Upper lobe of left lung (tissue), 6 donors: Measurements from ENCODE around the gene RPS14. TPM values are rescaled to one million over a fixed set of nuclear protein-coding genes. Genes with fewer than 3 reads are reported as not detected.

ENCODE experiments used
- ATAC-seq, 2 donors: fragments of 200-7000 bp; cut with Tn5 transposase; one replicate each; pipeline ENCODE4 v1.9.1; 2022; ENCODE audit warnings: mild to moderate bottlenecking in 2 of 2, moderate library complexity in 2 of 2; ENCODE audit not compliant: low FRiP score in 2 of 2
- DNase-seq, 2 donors: peaks; one replicate each; pipeline ENCODE4 v3.0.0-alpha.2; 2019 to 2020
- H3K27ac ChIP-seq, 4 donors: fragments of 200-600 bp; sonication (generic); one replicate each; pipeline ENCODE4 v1.5.1; 2016 to 2019
- H3K27me3 ChIP-seq, 4 donors: fragments of 200-600 bp; sonication (generic); one replicate each; pipeline ENCODE4 v1.5.1; 2017 to 2019
- H3K36me3 ChIP-seq, 4 donors: fragments of 200-600 bp; sonication (generic); one replicate each; pipeline ENCODE4 v1.5.1; 2016 to 2019
- H3K4me1 ChIP-seq, 4 donors: fragments of 200-600 bp; sonication (generic); one replicate each; pipeline ENCODE4 v1.5.1; 2018 to 2019
- H3K4me3 ChIP-seq, 4 donors: fragments of 200-600 bp; sonication (generic); one replicate each; pipeline ENCODE4 v1.5.1; 2017 to 2019; ENCODE audit warnings: mild to moderate bottlenecking in 2 of 4, moderate library complexity in 1 of 4
- H3K9me3 ChIP-seq, 4 donors: fragments of 200-600 bp; sonication (generic); one replicate each; pipeline ENCODE4 v1.5.1; 2018 to 2019
- EP300 ChIP-seq, 4 donors: sonication (generic); formaldehyde crosslinking; IDR thresholded peaks; one replicate each; pipeline ENCODE4 v1.5.1; 2017; ENCODE audit warnings: antibody characterized with exemption in 4 of 4, control low read depth in 2 of 4
- POLR2A ChIP-seq, 4 donors: fragments of 450-650 bp; IDR thresholded peaks; one replicate each; pipeline ENCODE4 v1.5.1; 2016 to 2017; ENCODE audit warnings: antibody characterized with exemption in 4 of 4, mild to moderate bottlenecking in 2 of 4
- POLR2AphosphoS5 ChIP-seq, 2 donors: sonication (generic); formaldehyde crosslinking; IDR thresholded peaks; one replicate each; pipeline ENCODE4 v1.5.1; 2017; ENCODE audit warnings: antibody characterized with exemption in 2 of 2
- WGBS, 2 donors: methylation state at CpG; one replicate each; pipeline ENCODE4 v1.1.5; 2017 to 2018; 5-methylcytosine and 5-hydroxymethylcytosine counted together
- total RNA-seq, 6 donors: library from RNA; depleted of rRNA in 4 of 6; stranded (reverse); fragments of >200 nt in 4 of 6; gene quantifications; one replicate each; pipeline versions ENCODE4 v1.1.0 to v1.2.1, GENCODE V29; 2016 to 2021
- TF ChIP-seq, protein P1 (sequence below), 6 experiments: fragments of 450-650 bp in 4 of 6; fragments of 200-600 bp in 2 of 6; sonication (generic) in 2 of 6; IDR thresholded peaks; one replicate each; pipeline ENCODE4 v1.5.1; 2016 to 2019; ENCODE audit warnings: antibody characterized with exemption in 6 of 6
- donor health status: DM: no; HTN: no; CAD: no; lungs with moderate emphysema.
- donor health status: DM: no; HTN: yes; CAD: no; lungs with severe emphysema.

Gene RPS14
- total RNA-seq, 6 donors from 2014 or later, result 806 to 1,982 (median 1,727) TPM

DNA sequence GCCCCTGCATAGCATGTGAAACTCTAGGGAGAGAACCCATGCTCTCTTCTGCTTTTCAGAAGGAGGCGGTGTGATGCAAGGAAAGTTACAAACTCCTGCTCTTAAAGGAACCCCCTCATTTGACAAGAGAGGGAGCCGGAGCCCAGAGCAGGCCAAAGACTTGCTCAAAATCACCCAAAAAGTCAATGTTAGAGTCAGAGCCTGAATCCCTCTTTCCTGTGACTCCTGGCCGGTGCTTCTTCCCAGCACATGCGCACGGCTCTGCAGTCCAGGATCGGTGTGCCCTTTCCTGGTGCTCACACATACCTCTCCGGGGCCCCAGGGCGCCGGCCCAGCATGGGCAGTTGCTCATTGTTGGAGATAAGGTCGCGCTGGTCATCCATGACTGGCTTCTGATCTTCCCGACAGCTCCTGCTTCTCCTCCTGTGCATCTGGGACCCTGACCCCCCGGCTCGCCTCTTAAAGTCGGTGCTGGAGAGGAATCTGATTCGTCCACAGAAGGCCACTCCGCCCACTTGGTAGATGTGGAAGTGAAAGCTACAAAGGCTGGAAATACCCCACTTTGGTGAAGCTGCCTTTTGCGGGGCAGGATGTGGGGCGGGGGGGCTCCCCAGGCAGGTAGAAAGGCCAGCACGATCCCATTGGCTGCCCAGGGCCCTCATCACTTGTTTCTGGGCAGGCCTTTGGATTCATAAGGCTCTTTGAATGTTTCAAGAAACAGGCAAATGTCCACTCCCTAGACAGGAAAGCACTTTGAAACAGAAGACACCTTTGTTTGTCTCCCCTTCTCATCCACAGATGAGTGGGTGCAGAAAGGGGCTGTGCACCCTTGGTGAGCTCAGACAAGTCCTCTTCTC is 37.0 kb downstream of the RPS14 start, which contains the start of gene CD74:
TSS of gene CD74 (minus strand) at position 592 of the 857 bp plus-strand sequence. CDS start at position 431, 161 bp downstream.
- H3K36me3 ChIP-seq, result peaks cover 0 to 10% (median 5%) of the 10 kb centered on the region in 4 donors
- ATAC-seq (peak; percentile 80 to 92), DNase-seq (peak; percentile 92 to 99)
- TF ChIP-seq EP300 (IDR thresholded peaks at IDR 0.05) (no peak), POLR2AphosphoS5 (IDR thresholded peaks at IDR 0.05) (peak; percentile 92 to 98), POLR2A (IDR thresholded peaks at IDR 0.05) (peak in 3 of 4 donors; percentile 73 to 98 (median 92))
- TF ChIP-seq, protein P1, sequence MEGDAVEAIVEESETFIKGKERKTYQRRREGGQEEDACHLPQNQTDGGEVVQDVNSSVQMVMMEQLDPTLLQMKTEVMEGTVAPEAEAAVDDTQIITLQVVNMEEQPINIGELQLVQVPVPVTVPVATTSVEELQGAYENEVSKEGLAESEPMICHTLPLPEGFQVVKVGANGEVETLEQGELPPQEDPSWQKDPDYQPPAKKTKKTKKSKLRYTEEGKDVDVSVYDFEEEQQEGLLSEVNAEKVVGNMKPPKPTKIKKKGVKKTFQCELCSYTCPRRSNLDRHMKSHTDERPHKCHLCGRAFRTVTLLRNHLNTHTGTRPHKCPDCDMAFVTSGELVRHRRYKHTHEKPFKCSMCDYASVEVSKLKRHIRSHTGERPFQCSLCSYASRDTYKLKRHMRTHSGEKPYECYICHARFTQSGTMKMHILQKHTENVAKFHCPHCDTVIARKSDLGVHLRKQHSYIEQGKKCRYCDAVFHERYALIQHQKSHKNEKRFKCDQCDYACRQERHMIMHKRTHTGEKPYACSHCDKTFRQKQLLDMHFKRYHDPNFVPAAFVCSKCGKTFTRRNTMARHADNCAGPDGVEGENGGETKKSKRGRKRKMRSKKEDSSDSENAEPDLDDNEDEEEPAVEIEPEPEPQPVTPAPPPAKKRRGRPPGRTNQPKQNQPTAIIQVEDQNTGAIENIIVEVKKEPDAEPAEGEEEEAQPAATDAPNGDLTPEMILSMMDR (IDR thresholded peaks at IDR 0.05), result peak in 1 of 6 experiments; percentile 5
- peak within 1 kb of the TSS; percentile 54 to 66 (median 62) for H3K4me3 ChIP-seq
- H3K4me1 ChIP-seq, result peaks cover 37 to 60% (median 47%) of the 10 kb centered on the region in 4 donors
- no peaks in the 10 kb centered on the region for H3K27me3 ChIP-seq
- WGBS, 2 donors, result 3 to 15% methylated on average over 9 to 20 of the region's 20 CpGs
- H3K9me3 ChIP-seq, result no peaks in the 10 kb centered on the region
- H3K27ac ChIP-seq, result peak within 1 kb of the TSS; percentile 93 to 95 (median 94)

DNA sequence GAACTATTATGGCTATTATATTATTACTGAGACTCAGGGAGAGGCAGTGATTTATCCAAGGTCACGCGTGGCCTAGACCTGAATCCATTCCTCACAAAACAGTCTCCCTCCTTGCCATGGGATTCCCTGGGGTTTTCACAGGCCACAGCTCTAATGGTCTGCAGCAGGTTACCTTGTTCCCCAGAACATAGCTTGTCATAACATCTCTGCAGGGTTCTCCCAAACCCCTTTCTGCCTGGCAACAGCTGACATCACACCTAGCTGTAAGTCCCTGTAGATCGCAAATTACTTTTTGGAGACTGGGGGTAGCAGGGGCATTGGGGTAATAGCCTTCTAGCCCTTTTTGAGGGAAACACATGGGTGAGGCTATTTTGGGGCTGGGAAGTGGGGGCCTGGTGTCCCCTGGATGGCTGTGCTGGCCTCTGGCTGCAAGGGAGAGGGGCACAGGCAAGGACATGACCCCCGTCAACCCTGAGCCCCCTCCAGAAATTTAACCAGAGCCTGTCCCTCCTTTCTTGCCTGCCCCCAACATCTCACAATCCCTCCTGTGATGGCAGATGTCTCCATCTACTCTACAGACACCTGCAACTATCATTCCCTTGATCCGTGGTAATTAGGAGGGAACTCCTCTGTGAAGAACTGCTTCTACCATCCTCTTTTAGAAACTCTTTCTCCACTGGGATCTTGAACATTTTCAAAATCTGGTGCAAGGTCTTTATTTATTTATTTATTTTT is 38.1 kb downstream of the RPS14 start:
- no peaks in the 10 kb centered on the region for H3K9me3 ChIP-seq
- TF ChIP-seq POLR2A (IDR thresholded peaks at IDR 0.05), result peak in 1 of 4 donors; percentile 24
- TF ChIP-seq, protein P1 (IDR thresholded peaks at IDR 0.05), result no peak
- peak overlapping the region; percentile 25 to 66 (median 62) for H3K4me3 ChIP-seq
- H3K36me3 ChIP-seq, result peaks cover 6 to 21% (median 13%) of the 10 kb centered on the region in 4 donors
- H3K27ac ChIP-seq, result peak overlapping the region; percentile 93 to 95 (median 94)
- no peaks in the 10 kb centered on the region for H3K27me3 ChIP-seq
- 29 to 34% methylated on average over 4 to 5 of the region's 5 CpGs for WGBS, 2 donors
- DNase-seq, result peak in 1 of 2 donors; percentile 93
- peaks cover 45 to 68% (median 54%) of the 10 kb centered on the region in 4 donors for H3K4me1 ChIP-seq
- peak; percentile 34 to 49 for ATAC-seq

DNA sequence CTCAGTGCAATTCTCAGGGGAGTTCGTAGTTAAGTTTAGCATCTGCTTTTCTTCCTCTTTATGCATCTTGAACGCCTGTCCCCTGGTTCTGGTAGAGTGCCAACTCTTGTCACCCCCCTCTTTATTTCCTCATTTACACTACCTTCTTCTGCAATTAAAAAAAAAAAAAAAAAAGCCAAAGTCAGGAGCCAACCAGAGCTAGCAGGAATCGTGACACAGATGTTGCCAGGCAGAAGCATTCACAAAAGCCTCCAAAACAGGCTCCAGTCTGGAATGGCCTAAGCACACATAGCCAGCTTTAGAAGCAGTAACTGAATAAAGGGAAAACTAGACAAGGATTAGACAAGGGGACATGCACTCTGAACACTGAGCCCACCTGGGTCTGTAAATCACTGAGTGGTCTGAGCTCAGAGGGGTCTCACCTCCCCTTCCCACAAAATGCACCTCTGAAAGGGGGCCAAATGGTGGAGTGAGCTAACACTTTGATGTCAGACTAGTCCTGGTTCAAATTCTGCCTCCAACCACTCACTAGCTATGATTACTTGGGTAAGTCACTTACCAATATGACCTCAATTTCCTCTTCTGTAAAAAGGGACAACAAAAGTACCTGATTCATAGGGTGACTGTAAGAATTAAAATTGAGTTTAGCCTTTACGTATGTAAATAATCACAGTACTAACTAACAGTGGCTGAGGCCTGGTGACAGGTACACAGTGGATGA is 38.9 kb downstream of the RPS14 start:
- DNase-seq, result peak in 1 of 2 donors; percentile 76
- Histone ChIP-seq H3K4me1 (peaks cover 45 to 68% (median 54%) of the 10 kb centered on the region in 4 donors), H3K27me3 (no peaks in the 10 kb centered on the region), H3K36me3 (peaks cover 11 to 28% (median 19%) of the 10 kb centered on the region in 4 donors), H3K27ac (peak overlapping the region; percentile 93 to 95 (median 94)), H3K4me3 (peak overlapping the region; percentile 25 to 66 (median 62)), H3K9me3 (no peaks in the 10 kb centered on the region)
- 6 to 8% methylated on average over 4 of the region's 4 CpGs for WGBS, 2 donors
- ATAC-seq, result peak; percentile 80 to 82
- TF ChIP-seq EP300 (IDR thresholded peaks at IDR 0.05) (no peak), POLR2A (IDR thresholded peaks at IDR 0.05) (peak in 3 of 4 donors; percentile 9 to 54 (median 26)), POLR2AphosphoS5 (IDR thresholded peaks at IDR 0.05) (peak in 1 of 2 donors; percentile 8)
- TF ChIP-seq, protein P1 (IDR thresholded peaks at IDR 0.05), result no peak
